GM23338 (cell line): ENCODE measurements around the gene CCDC6. TPM values are rescaled to one million over a fixed set of nuclear protein-coding genes. Genes with fewer than 3 reads are reported as not detected.

ENCODE experiments used
- ATAC-seq: fragments of 200-7000 bp; cut with Tn5 transposase; 3 replicates; pipeline ENCODE4 v1.9.1; 2020
- DNase-seq: peaks from one replicate; pipeline ENCODE4 v3.0.0-alpha.2; 2015; ENCODE audit warnings: low spot score
- H2AFZ ChIP-seq: fragments of 200-600 bp; sonication (generic); 2 replicates; pipeline ENCODE4 v1.8.0; 2016; ENCODE audit warnings: antibody characterized with exemption, mild to moderate bottlenecking, moderate library complexity
- H3F3A ChIP-seq: fragments of 200-600 bp; sonication (generic); replicated peaks from 2 replicates; pipeline ENCODE4 v1.8.0; 2017; ENCODE audit warnings: antibody characterized with exemption, mixed run types, low read depth
- H3K27ac ChIP-seq: fragments of 200-600 bp; sonication (generic); 2 replicates; pipeline ENCODE4 v1.6.1; 2016; ENCODE audit warnings: low read depth
- H3K27me3 ChIP-seq: fragments of 200-600 bp; sonication (generic); 2 replicates; pipeline ENCODE4 v1.8.0; 2016; ENCODE audit warnings: mild to moderate bottlenecking, mixed run types, moderate library complexity; ENCODE audit not compliant: insufficient read depth
- H3K36me3 ChIP-seq: fragments of 200-600 bp; sonication (generic); 2 replicates; pipeline ENCODE4 v1.8.0; 2016; ENCODE audit warnings: mild to moderate bottlenecking; ENCODE audit not compliant: insufficient read depth
- H3K4me1 ChIP-seq: fragments of 200-600 bp; sonication (generic); 2 replicates; pipeline ENCODE4 v1.8.0; 2016; ENCODE audit warnings: mild to moderate bottlenecking, moderate library complexity; ENCODE audit not compliant: insufficient read depth
- H3K4me2 ChIP-seq: fragments of 200-600 bp; sonication (generic); 2 replicates; pipeline ENCODE4 v1.7.1; 2017; ENCODE audit warnings: mixed run types
- H3K4me3 ChIP-seq: fragments of 200-600 bp; sonication (generic); 2 replicates; pipeline ENCODE4 v1.6.1; 2016; ENCODE audit warnings: mixed run types
- H3K79me2 ChIP-seq: fragments of 200-600 bp; sonication (generic); replicated peaks from 2 replicates; pipeline ENCODE4 v1.8.0; 2017; ENCODE audit warnings: mild to moderate bottlenecking; ENCODE audit not compliant: insufficient read depth
- H3K9me2 ChIP-seq: fragments of 200-600 bp; sonication (generic); 2 replicates; pipeline ENCODE4 v1.8.0; 2017; ENCODE audit not compliant: insufficient read depth
- H4K20me1 ChIP-seq: fragments of 200-600 bp; sonication (generic); replicated peaks from 2 replicates; pipeline ENCODE4 v1.8.0; 2017; ENCODE audit warnings: mild to moderate bottlenecking; ENCODE audit not compliant: insufficient read depth
- H3K27ac Mint-ChIP-seq: 2 replicates; pipeline ENCODE4 v1.8.0; 2020; ENCODE audit warnings: inconsistent platforms, mild to moderate bottlenecking, moderate library complexity, mixed read lengths
- H3K27me3 Mint-ChIP-seq: 3 replicates; pipeline ENCODE4 v1.8.0; 2022; ENCODE audit warnings: low read depth, mild to moderate bottlenecking, moderate library complexity, mixed read lengths, inconsistent platforms; ENCODE audit not compliant: insufficient read depth, poor library complexity
- H3K36me3 Mint-ChIP-seq: 3 replicates; pipeline ENCODE4 v1.8.0; 2021; ENCODE audit warnings: low read depth, mild to moderate bottlenecking, inconsistent platforms, moderate library complexity, mixed read lengths
- H3K4me1 Mint-ChIP-seq: 3 replicates; pipeline ENCODE4 v1.8.0; 2020; ENCODE audit warnings: mild to moderate bottlenecking, inconsistent platforms, mixed read lengths
- H3K4me3 Mint-ChIP-seq: 3 replicates; pipeline ENCODE4 v1.8.0; 2021; ENCODE audit warnings: moderate library complexity, mild to moderate bottlenecking, inconsistent platforms, mixed read lengths
- H3K9me3 Mint-ChIP-seq: 3 replicates; pipeline ENCODE4 v1.8.0; 2020; ENCODE audit warnings: moderate library complexity, mild to moderate bottlenecking, inconsistent platforms, mixed read lengths
- CREB1 ChIP-seq: fragments of 250-450 bp; sonication (Bioruptor Pico); IDR thresholded peaks from 2 replicates; pipeline ENCODE4 v1.5.0; 2020; ENCODE audit warnings: low read depth, mild to moderate bottlenecking, moderate library complexity
- EZH2 ChIP-seq: fragments of 200-600 bp; sonication (generic); IDR thresholded peaks from one replicate; pipeline ENCODE4 v1.8.0; 2017; ENCODE audit warnings: antibody characterized with exemption, mild to moderate bottlenecking, low read depth; ENCODE audit not compliant: unreplicated experiment
- EZH2phosphoT487 ChIP-seq: fragments of 200-600 bp; sonication (generic); IDR thresholded peaks from one replicate; pipeline ENCODE4 v1.8.1; 2018; ENCODE audit warnings: antibody characterized with exemption; ENCODE audit not compliant: unreplicated experiment
- JUNB ChIP-seq: IDR thresholded peaks from one replicate; pipeline ENCODE4 v1.6.1; 2016; ENCODE audit warnings: antibody characterized with exemption; ENCODE audit not compliant: unreplicated experiment
- NANOG ChIP-seq: IDR thresholded peaks from 2 replicates; pipeline ENCODE4 v1.6.1; 2016; ENCODE audit warnings: antibody characterized with exemption, borderline replicate concordance
- POLR2AphosphoS5 ChIP-seq: IDR thresholded peaks from 2 replicates; pipeline ENCODE4 v1.6.1; 2016; ENCODE audit warnings: antibody characterized with exemption, low read depth
- STAT1 ChIP-seq: IDR thresholded peaks from one replicate; pipeline ENCODE4 v1.6.1; 2016; ENCODE audit warnings: antibody characterized with exemption; ENCODE audit not compliant: unreplicated experiment
- ZNF114 ChIP-seq: fragments of 250-450 bp; sonication (Bioruptor Pico); IDR thresholded peaks from 2 replicates; pipeline ENCODE4 v1.5.0; 2020; ENCODE audit warnings: mild to moderate bottlenecking, moderate library complexity
- ZNF331 ChIP-seq: fragments of 250-450 bp; sonication (Bioruptor Pico); IDR thresholded peaks from 2 replicates; pipeline ENCODE4 v1.5.0; 2020; ENCODE audit warnings: low read depth, mild to moderate bottlenecking, moderate library complexity
- polyA plus RNA-seq: library from polyadenylated mRNA; unstranded; fragments of >200 nt; fragmentation: Nextera tagmentation; extraction: Ambion mirVana; gene quantifications from 2 replicates; pipeline ENCODE4 v1.2.1, GENCODE V29; 2016
- total RNA-seq: library from RNA; depleted of rRNA; stranded (reverse); fragments of >200 nt; shearing (Covaris generic); gene quantifications from 2 replicates; pipeline ENCODE4 v1.2.3, GENCODE V29; 2014
- TF ChIP-seq, protein P1 (sequence below): IDR thresholded peaks from one replicate; pipeline ENCODE4 v1.6.1; 2018; ENCODE audit warnings: antibody characterized with exemption; ENCODE audit not compliant: unreplicated experiment
- TF ChIP-seq, protein P2 (sequence below), 2 experiments: fragments of 200-600 bp in 1 of 2; sonication (generic) in 1 of 2; conservative IDR thresholded peaks; 2 replicates each; pipeline versions ENCODE4 v1.5.1 to v1.6.1; 2016 to 2017; ENCODE audit warnings: antibody characterized with exemption in 2 of 2, low read depth in 2 of 2, mild to moderate bottlenecking in 2 of 2, moderate library complexity in 1 of 2
- TF ChIP-seq, protein P3 (sequence below): IDR thresholded peaks from 2 replicates; pipeline ENCODE4 v1.6.1; 2016; ENCODE audit warnings: antibody characterized with exemption

Gene CCDC6
- total and polyA plus RNA-seq, 2 experiments from 2014 or later = 32.5 to 66.9 TPM

DNA sequence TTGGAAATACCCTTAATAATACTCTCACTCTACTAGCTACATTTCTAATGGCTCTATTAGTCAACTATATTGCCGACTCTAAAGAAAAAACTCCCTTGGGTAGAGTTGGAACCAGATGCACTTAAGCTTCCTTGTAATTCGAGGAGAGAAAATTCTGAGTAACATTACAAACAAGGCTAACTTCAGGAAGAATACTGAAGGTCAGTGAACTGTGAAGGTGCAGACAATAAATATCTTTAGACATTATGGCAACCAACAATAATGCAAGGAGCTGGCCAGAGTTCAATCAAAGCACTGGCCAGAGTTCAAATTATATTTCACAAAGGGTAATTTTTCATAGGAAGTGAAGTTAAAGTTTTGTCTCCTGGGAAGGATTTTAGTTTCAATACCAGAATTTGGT lies 112.4 kb downstream of the CCDC6 start (continued):
- TF ChIP-seq, protein P1, sequence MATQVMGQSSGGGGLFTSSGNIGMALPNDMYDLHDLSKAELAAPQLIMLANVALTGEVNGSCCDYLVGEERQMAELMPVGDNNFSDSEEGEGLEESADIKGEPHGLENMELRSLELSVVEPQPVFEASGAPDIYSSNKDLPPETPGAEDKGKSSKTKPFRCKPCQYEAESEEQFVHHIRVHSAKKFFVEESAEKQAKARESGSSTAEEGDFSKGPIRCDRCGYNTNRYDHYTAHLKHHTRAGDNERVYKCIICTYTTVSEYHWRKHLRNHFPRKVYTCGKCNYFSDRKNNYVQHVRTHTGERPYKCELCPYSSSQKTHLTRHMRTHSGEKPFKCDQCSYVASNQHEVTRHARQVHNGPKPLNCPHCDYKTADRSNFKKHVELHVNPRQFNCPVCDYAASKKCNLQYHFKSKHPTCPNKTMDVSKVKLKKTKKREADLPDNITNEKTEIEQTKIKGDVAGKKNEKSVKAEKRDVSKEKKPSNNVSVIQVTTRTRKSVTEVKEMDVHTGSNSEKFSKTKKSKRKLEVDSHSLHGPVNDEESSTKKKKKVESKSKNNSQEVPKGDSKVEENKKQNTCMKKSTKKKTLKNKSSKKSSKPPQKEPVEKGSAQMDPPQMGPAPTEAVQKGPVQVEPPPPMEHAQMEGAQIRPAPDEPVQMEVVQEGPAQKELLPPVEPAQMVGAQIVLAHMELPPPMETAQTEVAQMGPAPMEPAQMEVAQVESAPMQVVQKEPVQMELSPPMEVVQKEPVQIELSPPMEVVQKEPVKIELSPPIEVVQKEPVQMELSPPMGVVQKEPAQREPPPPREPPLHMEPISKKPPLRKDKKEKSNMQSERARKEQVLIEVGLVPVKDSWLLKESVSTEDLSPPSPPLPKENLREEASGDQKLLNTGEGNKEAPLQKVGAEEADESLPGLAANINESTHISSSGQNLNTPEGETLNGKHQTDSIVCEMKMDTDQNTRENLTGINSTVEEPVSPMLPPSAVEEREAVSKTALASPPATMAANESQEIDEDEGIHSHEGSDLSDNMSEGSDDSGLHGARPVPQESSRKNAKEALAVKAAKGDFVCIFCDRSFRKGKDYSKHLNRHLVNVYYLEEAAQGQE = no peak
- no peak for TF ChIP-seq JUNB
- no peak for TF ChIP-seq ZNF331 (CRISPR knock-in tag)
- no peak for TF ChIP-seq NANOG
- TF ChIP-seq ZNF114 (CRISPR knock-in tag) = no peak
- TF ChIP-seq STAT1 = no peak
- TF ChIP-seq CREB1 (CRISPR knock-in tag) = no peak
- TF ChIP-seq, protein P2, sequence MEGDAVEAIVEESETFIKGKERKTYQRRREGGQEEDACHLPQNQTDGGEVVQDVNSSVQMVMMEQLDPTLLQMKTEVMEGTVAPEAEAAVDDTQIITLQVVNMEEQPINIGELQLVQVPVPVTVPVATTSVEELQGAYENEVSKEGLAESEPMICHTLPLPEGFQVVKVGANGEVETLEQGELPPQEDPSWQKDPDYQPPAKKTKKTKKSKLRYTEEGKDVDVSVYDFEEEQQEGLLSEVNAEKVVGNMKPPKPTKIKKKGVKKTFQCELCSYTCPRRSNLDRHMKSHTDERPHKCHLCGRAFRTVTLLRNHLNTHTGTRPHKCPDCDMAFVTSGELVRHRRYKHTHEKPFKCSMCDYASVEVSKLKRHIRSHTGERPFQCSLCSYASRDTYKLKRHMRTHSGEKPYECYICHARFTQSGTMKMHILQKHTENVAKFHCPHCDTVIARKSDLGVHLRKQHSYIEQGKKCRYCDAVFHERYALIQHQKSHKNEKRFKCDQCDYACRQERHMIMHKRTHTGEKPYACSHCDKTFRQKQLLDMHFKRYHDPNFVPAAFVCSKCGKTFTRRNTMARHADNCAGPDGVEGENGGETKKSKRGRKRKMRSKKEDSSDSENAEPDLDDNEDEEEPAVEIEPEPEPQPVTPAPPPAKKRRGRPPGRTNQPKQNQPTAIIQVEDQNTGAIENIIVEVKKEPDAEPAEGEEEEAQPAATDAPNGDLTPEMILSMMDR (conservative IDR thresholded peaks at IDR 0.05; ENCODE audit: low read depth in 2 of 2) = no peak

DNA sequence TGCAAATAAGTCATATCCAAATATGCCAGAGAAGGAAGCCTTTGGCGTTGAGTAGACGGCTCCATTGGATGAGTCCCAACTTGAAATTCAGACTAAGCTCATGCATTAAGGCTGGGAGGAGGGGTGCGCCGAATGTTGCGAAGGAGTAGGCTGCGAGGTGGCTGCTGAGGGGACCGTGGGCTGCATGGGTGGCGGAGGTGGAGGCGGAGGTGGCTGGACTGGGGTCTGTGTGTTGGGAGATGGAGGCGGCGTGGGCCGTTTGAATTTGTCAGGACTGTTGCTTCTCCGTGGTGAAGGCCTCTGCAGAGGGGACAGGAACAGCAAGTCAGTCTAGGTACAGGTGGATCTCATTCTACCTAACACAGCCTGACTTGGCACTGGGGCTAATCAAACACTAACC lies 113.5 kb downstream of the CCDC6 start:
- DNase-seq (no peak), ATAC-seq (no peak)
- no peak overlapping the region for H3K4me3 Mint-ChIP-seq
- no peaks in the 10 kb centered on the region; the same call in 2 of the 3 replicates for H3K9me3 Mint-ChIP-seq
- Histone ChIP-seq H3K4me1 (0 out of 2 replicates have a peak, but pooled peaks cover 3% of the 10 kb centered on the region), H2AFZ (no peak overlapping the region), H3K27ac (no peak overlapping the region), H3K36me3 (peaks cover 19% of the 10 kb centered on the region), H3K4me2 (no peak overlapping the region), H3K4me3 (no peak overlapping the region), H4K20me1 (peaks cover 6% of the 10 kb centered on the region; the same call in 1 of the 2 replicates), H3K79me2 (no peaks in the 10 kb centered on the region), H3K27me3 (no peaks in the 10 kb centered on the region), H3K9me2 (no peaks in the 10 kb centered on the region), H3F3A (no peaks in the 10 kb centered on the region)
- TF ChIP-seq CREB1 (CRISPR knock-in tag) (no peak), ZNF114 (CRISPR knock-in tag) (no peak), EZH2phosphoT487 (no peak), EZH2 (no peak), POLR2AphosphoS5 (no peak), STAT1 (no peak), JUNB (no peak)
- TF ChIP-seq, protein P1 = no peak
- TF ChIP-seq, protein P3, sequence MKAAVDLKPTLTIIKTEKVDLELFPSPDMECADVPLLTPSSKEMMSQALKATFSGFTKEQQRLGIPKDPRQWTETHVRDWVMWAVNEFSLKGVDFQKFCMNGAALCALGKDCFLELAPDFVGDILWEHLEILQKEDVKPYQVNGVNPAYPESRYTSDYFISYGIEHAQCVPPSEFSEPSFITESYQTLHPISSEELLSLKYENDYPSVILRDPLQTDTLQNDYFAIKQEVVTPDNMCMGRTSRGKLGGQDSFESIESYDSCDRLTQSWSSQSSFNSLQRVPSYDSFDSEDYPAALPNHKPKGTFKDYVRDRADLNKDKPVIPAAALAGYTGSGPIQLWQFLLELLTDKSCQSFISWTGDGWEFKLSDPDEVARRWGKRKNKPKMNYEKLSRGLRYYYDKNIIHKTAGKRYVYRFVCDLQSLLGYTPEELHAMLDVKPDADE = no peak
- no peaks in the 10 kb centered on the region for H3K4me1 Mint-ChIP-seq
- no peak overlapping the region for H3K27ac Mint-ChIP-seq
- peaks cover 58% of the 10 kb centered on the region for H3K36me3 Mint-ChIP-seq
- peaks cover 4% of the 10 kb centered on the region for H3K27me3 Mint-ChIP-seq
